Activated CD4-positive, alpha-beta T cell treated with anti-CD3 and anti-CD28 coated beads for 4 hours (primary cell): ENCODE data around the gene KCNH8.
"Not testable (repeated sequence)": the region's sequence is repeated elsewhere in the genome, so short reads cannot be mapped to it uniquely, and the experiment has no call there.

Experiments
- DNase-seq, 2 donors: peaks; one replicate each; pipeline ENCODE4 v3.0.0-alpha.2; 2020

Gene KCNH8

DNA sequence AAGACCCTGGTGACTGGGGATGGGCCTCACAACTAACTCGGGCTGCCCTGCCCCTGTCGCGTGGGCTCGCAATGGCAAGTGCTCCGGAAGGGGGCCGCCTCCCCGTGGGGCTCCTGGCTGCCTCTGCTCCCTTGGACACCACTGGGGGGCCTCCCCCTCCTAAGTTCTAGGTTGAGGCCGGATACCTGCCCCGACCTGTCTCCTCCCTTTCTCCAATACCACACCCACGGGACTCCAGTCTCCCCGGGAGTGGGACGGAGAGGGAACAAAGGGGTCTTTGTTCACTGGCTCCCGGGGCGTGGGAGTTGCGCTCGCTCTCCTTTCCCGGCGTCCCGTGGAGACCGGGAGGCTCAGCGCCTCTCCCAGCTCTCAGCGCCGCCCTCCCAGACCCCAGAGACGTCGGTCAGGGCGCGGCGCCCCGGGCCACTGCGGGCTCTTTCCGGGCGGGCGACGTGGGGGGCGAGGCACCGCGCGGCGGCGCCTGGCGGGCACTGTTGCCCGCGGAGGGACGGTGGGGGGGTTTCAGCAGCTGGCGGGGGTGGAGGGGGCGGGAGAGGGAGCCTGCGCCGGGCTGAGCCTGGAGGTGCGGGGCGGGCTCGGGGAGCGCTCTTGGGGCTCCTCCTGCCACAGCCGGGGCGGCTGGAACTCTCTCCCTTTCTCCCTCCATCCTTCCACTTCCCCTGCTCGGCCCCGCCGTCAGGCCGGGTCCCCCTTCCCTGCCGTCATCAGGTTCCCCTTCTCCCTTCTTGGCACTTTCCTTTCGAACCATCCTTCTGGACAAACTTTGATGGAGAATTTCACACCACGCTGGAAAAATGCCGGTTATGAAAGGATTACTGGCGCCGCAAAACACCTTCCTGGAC, at the start of gene KCNH8:
KCNH8 (plus strand) TSS at position 606 of the 863 bp plus-strand sequence; CDS start at position 816, 210 bp downstream.
- peak; percentile 1 to 4 for DNase-seq

DNA sequence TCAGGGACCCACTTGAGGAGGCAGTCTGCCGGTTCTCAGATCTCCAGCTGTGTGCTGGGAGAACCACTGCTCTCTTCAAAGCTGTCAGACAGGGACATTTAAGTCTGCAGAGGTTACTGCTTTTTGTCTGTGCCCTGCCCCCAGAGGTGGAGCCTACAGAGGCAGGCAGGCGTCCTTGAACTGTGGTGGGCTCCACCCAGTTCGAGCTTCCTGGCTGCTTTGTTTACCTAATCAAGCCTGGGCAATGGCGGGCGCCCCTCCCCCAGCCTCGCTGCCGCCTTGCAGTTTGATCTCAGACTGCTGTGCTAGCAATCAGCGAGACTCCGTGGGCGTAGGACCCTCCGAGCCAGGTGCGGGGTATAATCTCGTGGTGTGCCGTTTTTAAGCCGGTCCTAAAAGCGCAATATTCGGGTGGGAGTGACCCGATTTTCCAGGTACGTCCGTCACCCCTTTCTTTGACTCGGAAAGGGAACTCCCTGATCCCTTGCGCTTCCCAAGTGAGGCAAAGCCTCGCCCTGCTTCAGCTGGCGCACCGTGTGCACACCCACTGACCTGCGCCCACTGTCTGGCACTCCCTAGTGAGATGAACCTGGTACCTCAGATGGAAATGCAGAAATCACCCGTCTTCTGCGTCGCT, 45.5 kb upstream of the KCNH8 start:
- not testable (repeated sequence) for DNase-seq

DNA sequence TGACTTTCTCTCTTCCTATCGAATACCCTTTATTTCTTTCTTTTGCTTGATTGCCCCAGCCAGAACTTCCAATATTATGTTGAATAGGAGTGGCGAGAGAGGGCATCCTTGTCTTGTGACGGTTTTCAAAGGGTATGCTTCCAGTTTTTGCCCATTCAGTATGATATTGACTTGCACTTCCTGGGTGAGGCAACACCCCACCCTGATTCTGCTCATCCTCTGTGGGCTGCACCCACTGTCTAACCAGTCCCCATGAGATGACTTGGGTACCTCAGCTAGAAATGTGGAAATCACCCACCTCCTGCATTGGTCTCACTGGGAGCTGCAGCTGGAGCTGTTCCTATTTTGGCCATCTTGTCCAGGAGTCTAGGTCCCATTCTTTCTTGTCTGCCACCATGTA, 44.8 kb upstream of the KCNH8 start:
- DNase-seq, result no peak

DNA sequence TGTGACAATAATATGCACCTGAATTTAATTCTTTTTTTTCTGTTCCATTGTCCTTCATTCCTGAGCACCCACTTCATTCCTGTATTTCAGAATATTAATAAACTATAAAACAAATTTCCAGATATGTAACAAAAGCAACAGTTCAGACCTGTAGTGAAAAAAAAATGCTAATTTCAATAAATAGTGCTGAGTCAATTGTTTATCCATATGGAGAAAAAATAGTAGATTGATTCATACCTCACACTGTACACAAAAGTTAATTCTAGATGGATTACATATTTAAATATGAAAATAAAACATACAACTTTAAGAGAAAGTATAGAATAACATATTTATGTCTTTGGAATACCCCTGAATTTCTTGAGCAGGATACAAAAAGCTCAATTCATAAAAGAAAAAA, 43.9 kb upstream of the KCNH8 start:
- DNase-seq, result no peak

DNA sequence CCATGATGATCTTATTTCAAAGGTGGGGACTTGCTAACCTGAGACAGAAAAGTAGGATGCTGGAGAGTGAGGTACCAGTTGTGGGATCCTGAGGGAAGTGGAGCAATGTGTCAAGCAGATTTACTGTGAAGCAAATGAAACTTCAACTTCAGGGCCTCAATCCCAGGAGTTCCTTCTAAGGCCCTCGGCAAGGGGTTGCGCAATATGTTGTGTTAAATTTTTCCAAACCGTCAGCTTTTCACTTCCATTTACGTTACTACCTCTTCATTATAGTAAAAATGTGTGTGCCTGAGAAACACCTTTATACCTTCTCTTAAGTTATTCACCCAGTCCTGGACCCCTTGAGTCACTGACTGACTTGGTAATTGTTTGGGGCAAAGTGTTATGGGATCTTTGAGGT, 42.5 kb upstream of the KCNH8 start:
- DNase-seq, result no peak

DNA sequence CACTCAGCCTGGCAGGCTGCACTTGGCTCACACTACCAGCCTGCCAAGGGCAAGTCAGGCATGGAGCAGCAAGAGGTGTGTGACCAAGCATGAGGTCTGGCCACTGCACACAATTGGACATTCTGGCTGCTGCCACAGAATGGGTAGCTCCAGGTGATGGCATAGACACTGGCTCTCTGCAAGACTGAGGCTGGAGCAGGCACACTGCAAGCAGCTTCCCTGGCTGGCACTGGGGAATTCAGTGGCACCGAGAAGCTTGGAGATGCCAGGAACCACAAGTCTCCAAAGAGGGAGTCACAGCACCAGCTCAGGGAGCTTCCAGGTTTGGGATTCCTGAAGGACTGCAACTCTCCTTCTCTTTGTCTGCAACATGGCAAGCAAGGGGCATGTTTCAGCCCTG, 42.0 kb upstream of the KCNH8 start:
- DNase-seq, result no peak

DNA sequence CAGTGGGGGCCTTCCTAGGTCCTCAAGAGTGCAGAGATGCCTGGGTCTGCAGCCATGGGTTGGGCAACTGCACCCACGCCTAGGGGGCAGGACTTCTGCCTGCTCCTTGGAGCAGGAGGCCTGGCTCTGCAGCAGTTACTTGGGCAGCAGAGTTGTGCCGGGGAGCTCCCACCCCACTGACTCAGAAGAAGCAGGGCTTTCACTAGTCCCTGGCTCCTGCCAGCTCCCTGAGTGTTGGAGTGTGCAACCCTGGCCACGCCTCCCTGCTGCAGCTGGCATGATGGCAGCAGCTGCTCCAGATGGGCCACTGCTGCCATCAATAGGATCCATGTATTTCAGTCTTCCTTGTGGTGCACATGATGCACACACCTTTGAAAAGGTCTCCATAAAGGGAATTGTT, 40.6 kb upstream of the KCNH8 start:
- no peak for DNase-seq

DNA sequence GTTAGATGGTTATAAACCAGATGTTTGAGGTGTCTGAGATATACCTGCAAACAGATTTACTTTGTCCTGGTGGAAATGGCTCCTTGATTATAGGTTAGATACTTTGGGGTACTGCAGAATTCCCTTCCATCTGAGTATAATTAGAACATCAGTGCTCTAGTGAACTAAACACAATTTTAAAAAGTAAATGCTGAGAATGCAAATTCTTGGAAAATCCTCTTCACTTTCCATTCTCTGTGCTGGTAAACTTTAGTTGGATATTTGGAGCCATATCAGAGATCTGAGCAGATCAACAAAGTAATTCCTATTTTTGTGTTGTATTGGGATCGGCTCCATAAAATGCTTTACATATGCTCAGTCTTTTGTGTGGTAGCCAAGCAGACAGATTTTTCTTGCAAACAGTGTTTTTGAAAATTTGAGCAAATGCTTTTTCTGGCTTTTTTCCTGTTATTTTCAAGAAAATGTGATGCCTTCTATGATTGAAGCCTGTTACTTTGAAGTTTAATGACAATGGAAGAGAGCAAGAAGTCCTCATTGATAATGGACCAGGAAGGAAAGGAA, 37.9 kb upstream of the KCNH8 start:
- no peak for DNase-seq

DNA sequence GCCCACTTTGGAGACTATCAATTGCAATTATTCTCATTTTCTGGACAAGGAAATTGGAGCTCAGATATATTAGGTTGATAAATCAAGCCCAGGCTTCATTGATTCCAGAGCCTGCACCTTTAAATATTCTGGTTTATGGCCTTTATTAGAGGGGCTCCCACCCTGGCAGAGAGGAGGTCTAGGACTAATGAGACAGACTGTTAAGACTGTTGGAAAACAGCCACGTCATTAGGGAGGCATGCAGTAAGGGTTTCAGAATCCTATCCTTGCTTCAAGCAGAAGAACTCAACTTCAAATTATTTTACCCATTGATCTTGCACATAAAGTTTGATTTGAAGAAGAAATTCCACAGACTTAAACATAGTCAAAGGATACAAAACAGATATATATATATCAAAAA, 33.8 kb upstream of the KCNH8 start:
- no peak for DNase-seq

DNA sequence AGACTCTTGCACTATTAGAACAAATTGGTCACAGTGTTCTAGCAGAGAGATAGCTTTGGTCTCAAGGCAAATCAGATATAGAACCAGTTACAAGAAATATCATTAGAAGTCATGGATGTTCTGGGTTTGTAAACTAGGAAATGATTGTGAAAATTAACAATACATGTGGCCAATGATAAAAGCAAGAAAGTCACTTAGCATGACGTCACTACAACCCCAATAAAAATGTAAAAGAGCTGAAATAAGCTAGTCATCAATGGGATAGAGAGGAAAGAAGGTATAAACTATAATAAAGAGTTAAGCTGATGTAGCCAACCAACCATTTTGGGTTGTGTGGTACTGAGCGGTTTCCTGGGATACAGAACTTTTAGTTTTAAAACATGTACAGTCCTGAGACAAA, 32.1 kb upstream of the KCNH8 start:
- no peak for DNase-seq

DNA sequence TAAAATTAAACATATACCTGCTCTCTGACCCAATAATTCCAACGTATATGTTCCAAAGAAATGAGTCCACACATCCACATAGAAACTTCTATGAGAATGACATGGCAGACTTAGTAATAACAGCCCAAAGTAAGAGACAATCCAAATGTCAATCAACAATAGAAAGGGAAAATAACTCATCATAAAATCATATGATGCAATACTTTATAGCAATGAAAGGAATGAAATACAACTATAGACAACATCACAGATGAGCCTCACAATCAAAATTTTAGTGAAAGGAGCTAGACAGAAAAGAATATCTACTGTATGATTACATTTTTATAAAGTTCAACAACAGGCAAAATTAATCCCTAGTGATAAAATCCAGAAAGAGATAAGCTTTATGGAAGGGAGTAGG, 23.6 kb upstream of the KCNH8 start:
- no peak for DNase-seq

DNA sequence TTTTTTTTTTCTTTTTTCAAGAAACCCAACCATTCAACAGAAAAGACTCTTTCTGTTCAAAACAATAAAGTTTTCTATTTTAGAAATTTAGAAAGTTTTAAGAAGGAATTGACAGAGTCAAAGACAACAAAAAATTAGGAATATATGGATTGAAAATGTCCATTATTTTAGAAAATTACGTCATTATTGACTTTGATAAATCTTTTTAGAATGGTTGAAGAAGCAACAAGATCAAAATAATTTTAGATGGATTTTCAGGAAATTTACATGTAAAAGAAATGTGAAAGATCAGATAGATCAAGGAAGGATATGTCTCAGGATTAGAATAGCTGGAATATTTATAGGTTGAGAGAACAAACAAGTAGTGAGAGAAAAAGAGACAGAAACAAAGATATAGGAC, 8.4 kb upstream of the KCNH8 start:
- DNase-seq, result no peak

DNA sequence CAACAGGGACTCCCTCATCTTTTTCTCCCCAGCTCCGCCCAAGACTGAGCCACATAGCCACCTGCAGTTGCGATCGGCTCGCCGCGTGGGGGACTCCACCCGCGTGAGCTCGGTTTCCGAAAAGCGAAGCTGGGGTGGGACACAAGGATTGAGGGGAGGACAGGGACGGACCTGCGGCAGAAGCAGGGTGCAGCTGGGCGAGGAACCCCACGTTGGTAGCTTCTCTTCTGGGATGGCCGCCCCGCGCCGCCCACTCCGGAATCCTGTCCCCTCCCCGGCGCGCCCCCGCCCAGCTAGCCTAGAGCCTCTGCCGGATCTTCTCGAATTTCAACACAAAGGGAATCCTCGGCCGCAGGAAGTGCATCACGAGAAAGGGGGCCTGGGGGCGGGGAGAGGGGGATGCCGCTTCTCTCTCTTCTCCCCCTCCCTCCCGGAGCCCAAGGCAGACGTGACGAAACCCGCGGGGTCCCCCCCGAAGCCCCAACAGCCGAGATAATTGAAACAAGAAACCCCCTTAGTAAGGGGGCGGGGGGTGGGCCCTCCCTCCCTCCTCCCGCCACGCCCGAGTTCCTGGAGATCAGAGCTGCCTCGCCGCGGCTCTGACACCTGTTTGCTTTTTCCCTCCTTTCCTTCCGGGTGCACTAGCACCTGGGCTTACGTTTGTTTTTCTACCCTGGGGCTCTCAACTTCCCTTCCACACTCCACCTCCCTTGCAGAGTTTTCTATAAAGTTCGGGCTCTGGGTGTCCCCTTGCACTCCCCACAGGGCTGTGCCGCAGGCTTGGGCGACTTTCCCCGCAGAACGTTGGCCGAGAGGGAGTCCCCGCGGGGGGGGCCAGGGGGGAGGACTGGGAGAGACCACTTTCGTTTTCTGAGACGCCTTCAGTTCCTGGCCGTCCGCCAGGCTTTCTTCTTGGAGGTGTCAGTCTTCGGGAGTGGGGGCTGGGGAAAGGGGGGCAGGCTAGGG, 1.3 kb upstream of the KCNH8 start:
- peak; percentile 54 to 63 for DNase-seq

DNA sequence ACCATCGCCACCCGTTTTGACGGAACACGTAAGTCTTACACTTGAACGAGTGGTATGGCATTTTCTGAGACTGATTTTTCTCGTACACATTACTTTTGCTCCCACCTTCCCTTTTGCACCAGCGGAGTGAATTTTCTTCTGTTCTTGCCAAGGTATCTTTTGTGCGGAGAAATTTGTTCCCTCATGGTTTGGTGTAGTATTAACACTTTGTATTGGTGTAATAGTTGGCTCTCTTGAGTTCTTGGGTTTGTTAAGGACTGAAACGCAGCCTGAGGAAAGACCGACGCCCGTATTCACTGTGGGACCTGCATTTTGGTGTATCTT, 420 bp downstream of the KCNH8 start:
- no peak for DNase-seq

DNA sequence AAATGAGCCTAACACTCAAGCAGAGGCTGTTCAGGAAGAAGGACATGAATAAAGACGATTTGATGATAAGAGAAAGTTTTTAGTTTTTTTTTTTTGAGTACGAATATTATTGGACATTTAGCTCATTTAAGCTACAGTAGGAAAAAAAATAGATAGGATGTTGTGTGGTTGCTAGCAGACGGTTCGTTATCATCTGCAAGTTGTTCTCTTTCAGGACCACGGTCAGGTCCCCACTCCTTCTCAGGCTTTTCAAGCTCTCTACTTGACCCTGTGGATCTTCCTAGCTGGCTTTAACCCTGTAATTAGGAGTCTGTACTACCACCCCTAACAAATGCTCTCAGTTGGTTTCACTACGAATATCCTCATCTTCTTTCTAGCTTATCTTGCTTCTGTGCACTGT, 1.1 kb downstream of the KCNH8 start:
- no peak for DNase-seq

DNA sequence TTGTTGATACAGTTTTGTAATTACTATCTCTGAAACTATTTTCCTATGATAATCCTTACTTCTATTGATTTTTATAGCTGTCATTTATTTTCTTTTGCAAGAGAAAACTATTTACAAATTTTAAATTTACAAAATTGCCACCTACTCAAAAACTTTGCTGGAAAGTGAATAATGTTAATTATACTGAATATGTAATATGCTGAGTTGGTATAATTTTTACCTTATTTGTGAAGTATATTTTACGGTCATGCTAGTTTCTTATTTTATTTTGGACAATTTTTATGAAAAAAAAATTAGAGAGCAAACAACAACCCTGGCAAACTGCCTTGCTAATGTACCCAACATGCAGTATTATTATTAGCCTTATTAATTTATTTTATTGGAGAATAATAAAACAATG, 2.9 kb downstream of the KCNH8 start:
- no peak for DNase-seq

DNA sequence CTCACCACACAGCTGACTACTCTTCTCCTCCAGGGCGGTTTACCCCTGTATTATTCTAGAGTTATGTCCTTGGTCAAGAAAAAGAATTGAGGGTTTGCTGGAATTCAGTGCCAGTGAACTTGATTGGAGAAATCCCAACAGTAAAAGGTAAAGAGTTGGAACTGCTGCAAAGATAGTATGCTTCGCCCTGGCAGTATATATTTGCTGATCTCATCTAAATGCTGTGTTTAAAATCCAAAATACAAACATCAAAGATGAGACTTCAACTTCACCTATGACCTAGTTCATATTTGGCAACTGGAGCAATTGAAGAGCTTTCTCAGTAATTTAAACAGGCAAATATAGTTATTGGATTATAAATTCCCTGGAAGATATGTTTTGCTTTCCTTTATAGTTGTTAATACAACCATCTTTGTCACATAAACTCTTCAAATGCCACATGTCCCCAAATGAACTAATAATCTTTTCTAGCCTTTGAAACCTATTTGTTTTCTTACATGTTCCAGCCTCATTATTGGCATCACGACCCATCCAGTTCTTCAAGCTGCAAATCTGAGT, 6.5 kb downstream of the KCNH8 start:
- no peak for DNase-seq

DNA sequence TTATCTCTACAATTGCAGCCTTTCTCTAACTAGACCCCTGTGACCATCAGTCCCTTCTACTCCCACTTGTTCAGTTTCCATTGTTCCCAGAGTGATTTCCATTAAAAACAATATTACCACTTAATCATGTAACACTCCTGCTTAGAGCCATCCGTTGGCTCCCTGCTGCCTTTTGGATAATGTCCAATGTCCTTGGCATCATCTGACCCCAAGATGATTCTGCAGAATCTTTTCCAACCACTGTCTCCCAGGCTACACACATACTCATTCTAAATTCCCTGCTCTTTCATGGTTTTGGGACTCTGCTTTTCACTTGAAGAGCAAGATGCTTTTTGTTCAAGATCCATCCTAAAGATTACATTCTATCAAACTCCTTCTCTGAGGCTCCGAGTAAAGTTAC, 7.1 kb downstream of the KCNH8 start:
- DNase-seq, result no peak

DNA sequence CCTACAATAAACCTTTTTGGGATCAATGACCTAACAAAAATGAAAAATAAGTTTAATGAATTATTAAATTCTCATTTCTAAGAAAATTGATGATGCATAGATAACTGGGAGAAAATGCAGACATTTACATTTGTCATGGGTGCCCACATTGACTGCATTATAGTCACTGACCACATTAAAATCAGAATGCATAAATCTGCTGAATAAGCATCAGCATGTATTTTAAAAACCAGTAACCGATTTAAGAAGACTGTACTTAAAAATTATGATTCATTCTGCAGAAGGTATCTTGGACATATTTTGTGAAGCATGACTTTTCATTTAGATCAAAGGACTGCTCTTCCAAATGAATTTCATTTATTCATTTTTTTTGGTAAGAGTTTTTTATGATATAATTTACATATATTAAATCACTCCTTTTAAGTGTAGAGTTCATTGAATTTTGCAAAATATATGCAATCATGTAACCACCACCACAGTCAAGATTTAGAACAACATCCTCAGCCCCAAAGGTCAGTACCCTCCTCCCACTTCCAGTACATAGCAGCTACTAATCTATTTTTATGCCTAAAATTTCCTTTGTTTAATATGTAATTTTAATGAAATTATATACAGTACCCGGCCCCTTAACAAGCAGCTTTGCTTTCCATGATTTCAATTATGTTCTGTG, 11.8 kb downstream of the KCNH8 start:
- DNase-seq, result no peak

DNA sequence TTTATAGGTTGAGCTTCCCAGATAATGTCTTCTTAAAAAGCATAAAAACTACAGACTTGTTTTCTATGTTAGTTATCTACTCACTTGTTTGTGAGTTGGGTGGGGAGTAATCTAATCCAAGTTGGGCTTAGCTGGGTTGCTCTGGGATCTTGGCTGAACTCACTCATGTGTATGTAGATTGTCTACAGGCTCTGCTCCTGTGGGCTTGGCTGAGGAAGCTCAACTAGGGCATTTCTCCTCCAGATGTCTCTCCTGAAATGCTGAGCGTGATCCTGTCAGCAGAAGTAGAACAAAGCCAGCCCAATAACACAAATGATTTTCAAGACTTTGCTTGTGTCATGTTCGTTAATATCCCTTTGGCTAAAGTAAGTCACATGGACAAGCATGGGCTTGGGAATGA, 17.3 kb downstream of the KCNH8 start:
- no peak for DNase-seq

DNA sequence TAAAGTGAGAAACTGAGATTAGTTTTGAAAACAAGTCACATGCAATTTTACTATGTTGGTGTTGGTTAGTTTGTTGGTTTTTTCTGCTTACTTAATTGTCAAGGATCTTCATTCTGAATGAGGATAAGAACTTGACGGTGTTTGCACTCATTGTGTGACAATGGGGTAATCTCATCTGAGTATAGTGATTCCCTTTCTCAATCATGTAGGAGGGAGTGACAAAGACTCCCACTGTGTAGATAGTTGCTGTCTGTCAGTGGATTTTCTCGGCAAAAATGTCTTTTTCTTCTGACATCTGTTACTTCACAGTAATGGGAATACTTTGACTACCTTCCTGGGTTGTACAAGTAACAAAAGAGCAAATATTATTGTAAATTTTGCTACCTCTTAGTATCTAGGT, 23.5 kb downstream of the KCNH8 start:
- DNase-seq, result no peak

DNA sequence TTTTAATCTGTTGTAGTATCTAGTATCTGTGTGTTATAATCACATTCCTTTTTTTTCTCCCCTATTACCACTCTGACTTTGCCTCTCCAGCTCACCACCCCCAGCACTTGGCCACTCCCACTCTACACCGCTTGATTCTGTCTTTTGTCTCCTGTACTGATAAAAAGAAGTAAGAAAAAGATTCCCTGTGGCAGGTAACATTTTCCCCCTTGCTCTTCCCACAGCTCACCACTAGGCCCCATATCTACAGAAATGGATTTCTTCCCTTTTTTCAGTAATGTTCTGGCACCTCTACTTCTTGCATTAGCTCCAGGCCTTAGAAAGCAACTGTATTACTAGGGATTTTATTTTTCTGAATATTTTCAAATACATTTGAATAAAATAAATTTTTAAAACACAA, 25.6 kb downstream of the KCNH8 start:
- no peak for DNase-seq
